SK-N-SH treated with all-trans-retinoic acid at 6 μM for 48 hours (cell line): ENCODE measurements around the gene PVRIG.
"Not testable (repeated sequence)": the region's sequence is repeated elsewhere in the genome, so short reads cannot be mapped to it uniquely, and the experiment has no call there.

Experiments used
- ATAC-seq: fragments of 200-7000 bp; cut with Tn5 transposase; 3 replicates; pipeline ENCODE4 v1.9.1; 2020; ENCODE audit warnings: mild to moderate bottlenecking, moderate library complexity
- TF ChIP-seq, protein P1 (sequence below): fragments of 250-450 bp; sonication (Bioruptor Pico); IDR thresholded peaks from 2 replicates; pipeline ENCODE4 v1.8.0; 2020; ENCODE audit warnings: mild to moderate bottlenecking, moderate library complexity, borderline replicate concordance

PVRIG gene

GRCh38 chr7:100267648-100268047 lies 47.9 kb downstream of the PVRIG start (continued):
- TF ChIP-seq, protein P1, sequence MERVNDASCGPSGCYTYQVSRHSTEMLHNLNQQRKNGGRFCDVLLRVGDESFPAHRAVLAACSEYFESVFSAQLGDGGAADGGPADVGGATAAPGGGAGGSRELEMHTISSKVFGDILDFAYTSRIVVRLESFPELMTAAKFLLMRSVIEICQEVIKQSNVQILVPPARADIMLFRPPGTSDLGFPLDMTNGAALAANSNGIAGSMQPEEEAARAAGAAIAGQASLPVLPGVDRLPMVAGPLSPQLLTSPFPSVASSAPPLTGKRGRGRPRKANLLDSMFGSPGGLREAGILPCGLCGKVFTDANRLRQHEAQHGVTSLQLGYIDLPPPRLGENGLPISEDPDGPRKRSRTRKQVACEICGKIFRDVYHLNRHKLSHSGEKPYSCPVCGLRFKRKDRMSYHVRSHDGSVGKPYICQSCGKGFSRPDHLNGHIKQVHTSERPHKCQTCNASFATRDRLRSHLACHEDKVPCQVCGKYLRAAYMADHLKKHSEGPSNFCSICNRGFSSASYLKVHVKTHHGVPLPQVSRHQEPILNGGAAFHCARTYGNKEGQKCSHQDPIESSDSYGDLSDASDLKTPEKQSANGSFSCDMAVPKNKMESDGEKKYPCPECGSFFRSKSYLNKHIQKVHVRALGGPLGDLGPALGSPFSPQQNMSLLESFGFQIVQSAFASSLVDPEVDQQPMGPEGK (CRISPR knock-in tag), result no peak

- not testable (repeated sequence) for ATAC-seq
Measured at GRCh38 chr7:100268882-100269281, 49.1 kb downstream of the PVRIG start.

GRCh38 chr7:100269306-100270045 lies 49.7 kb downstream of the PVRIG start:
- ATAC-seq, result not testable (repeated sequence)

DNA sequence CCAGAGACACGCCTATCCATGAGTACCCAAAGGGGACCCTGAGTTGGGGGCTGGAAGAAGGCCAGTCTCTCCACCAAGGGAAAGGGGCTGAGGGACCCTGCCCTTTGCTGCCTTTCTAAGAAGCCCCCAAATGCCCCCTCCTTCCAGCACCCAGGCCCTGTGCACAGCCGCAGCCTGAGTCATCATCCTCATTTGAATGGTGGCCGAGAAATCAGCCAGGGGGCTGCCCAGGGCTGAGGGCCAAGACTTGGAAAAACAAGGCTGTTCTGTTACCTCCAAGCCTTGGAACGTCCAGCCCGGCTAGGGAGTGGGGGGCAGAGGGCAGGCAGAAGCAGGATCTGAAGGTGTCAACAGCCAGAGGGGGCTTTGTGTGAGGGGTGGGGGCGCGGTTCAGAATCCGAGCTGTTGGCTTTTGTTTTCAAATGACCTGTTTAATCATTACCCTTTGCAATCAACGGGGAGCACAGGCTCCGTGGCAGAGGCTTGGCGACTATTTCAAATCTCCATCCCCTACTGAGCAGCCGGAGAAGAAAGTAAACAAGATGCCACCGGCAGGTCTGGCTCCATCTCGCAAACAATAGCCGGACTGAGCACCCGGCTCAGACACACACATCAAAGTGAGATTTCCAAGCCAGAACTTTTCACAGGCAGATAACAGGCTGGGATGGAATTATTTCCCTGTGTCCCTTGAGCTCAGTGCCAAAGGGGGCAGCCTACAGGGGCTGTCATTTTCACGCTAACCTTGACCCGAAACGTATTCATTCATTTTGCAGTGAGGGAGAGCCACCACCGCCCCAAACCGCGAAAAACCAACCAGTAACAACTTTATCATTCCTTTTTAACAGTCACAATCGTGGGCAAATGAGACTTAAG lies 50.5 kb downstream of the PVRIG start:
- peak; percentile 39 for ATAC-seq
